D721Med (cell line): ENCODE measurements around the gene SOX1.

Source experiments
- DNase-seq: peaks from one replicate; pipeline ENCODE4 v3.0.0; 2011; ENCODE audit warnings: low spot score; ENCODE audit not compliant: insufficient read length
- FAIRE-seq: peaks from 2 replicates; lab custom pipeline; 2011; peaks lifted over from hg19 to GRCh38; lab: Jason Lieb, UNC
- TF ChIP-seq, protein P1 (sequence below): IDR thresholded peaks from 2 replicates; pipeline ENCODE4 v1.5.1; 2012; ENCODE audit warnings: mild to moderate bottlenecking, control low read depth; ENCODE audit not compliant: insufficient read depth; ENCODE audit errors: missing control alignments

The SOX1 gene

DNA sequence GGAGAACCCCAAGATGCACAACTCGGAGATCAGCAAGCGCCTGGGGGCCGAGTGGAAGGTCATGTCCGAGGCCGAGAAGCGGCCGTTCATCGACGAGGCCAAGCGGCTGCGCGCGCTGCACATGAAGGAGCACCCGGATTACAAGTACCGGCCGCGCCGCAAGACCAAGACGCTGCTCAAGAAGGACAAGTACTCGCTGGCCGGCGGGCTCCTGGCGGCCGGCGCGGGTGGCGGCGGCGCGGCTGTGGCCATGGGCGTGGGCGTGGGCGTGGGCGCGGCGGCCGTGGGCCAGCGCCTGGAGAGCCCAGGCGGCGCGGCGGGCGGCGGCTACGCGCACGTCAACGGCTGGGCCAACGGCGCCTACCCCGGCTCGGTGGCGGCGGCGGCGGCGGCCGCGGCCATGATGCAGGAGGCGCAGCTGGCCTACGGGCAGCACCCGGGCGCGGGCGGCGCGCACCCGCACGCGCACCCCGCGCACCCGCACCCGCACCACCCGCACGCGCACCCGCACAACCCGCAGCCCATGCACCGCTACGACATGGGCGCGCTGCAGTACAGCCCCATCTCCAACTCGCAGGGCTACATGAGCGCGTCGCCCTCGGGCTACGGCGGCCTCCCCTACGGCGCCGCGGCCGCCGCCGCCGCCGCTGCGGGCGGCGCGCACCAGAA lies 1.1 kb downstream of the SOX1 start:
- FAIRE-seq (no peak), DNase-seq (no peak)
- TF ChIP-seq, protein P1, sequence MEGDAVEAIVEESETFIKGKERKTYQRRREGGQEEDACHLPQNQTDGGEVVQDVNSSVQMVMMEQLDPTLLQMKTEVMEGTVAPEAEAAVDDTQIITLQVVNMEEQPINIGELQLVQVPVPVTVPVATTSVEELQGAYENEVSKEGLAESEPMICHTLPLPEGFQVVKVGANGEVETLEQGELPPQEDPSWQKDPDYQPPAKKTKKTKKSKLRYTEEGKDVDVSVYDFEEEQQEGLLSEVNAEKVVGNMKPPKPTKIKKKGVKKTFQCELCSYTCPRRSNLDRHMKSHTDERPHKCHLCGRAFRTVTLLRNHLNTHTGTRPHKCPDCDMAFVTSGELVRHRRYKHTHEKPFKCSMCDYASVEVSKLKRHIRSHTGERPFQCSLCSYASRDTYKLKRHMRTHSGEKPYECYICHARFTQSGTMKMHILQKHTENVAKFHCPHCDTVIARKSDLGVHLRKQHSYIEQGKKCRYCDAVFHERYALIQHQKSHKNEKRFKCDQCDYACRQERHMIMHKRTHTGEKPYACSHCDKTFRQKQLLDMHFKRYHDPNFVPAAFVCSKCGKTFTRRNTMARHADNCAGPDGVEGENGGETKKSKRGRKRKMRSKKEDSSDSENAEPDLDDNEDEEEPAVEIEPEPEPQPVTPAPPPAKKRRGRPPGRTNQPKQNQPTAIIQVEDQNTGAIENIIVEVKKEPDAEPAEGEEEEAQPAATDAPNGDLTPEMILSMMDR = no peak

DNA sequence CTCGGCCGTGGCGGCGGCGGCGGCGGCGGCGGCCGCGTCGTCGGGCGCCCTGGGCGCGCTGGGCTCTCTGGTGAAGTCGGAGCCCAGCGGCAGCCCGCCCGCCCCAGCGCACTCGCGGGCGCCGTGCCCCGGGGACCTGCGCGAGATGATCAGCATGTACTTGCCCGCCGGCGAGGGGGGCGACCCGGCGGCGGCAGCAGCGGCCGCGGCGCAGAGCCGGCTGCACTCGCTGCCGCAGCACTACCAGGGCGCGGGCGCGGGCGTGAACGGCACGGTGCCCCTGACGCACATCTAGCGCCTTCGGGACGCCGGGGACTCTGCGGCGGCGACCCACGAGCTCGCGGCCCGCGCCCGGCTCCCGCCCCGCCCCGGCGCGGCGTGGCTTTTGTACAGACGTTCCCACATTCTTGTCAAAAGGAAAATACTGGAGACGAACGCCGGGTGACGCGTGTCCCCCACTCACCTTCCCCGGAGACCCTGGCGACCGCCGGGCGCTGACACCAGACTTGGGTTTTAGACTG lies 1.7 kb downstream of the SOX1 start:
- no peak for FAIRE-seq
- TF ChIP-seq, protein P1 = no peak

DNA sequence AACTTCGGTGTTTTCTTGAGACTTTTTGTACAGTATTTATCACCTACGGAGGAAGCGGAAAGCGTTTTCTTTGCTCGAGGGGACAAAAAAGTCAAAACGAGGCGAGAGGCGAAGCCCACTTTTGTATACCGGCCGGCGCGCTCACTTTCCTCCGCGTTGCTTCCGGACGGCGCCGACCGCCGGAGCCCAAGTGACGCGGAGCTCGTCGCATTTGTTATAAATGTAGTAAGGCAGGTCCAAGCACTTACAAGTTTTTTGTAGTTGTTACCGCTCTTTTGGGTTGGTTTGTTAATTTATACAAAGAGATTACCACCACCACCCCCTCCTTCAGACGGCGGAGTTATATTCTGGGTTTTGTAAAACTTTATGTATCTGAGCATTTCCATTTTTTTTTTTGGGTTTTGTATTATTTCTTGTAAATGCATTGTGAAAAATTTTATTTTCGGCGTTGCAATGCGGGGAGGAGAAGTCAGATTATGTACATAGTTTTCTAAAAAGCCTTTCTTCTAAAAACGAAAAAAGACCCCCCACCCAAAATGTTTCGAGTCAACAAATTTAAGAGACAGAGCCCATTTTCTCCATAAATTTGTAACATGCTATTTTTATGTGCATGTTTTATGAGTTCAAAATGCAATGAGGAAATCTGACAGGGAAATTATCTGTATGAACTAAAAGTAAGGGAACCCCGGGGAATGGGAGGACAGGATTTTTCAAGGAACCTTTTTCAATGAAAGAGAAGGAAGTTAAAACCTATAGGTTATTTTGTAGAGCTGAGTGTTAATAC lies 2.3 kb downstream of the SOX1 start:
- FAIRE-seq (no peak), DNase-seq (no peak)
- TF ChIP-seq, protein P1 = no peak

More for the DNA sequence above, 1.7 kb downstream of the SOX1 start:
- no peak for DNase-seq

DNA sequence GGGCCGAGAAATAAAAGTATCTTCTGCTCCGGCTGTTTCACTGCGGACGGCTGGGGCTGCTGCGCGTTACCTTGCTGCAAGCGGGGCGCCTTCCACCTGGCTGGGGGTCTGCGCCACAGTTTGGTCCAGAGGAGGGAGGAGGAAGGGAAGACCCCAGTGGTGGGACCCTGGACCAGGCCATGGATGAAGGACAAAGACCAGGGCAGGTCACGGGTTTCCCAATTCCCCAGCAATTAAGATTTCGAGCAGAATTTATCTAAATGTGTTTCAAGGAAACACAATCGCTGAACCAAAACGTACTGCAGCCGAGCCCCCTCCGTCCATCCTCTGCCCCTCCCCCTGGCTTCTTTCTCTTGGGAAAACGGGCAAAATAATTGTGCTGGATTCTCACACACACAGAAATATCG lies 2.9 kb downstream of the SOX1 start:
- DNase-seq = no peak
- FAIRE-seq = no peak
- TF ChIP-seq, protein P1 = no peak

DNA sequence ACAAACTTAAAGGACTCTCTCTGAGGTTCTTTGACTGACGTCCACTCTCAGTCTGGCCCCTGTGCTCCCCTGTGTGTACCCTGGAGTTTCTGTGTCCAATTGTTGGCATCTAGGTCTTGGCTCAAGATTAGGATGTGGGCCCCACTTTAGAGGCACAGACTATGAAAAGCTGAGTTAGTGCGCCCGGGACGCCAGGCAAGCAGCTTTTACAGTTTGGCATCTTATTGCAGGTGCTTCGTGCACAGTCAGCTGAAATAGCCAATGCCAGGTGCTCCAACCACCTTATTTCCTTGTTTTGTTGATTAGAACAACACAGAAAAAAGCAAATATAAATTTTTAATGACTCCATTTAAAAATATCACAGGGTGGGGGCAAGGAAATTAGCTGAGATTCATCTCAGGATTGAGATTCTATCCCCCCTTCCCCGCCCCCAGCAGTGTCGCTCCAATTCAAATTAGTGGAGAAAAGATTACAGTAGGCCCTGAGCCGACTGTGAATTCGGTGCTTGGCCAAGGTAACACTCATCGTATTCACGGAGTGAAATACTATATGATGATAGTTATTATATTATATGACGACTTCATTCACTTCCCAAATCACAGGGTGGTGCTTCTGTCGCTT lies 4.3 kb downstream of the SOX1 start:
- no peak for FAIRE-seq
- DNase-seq = no peak
- TF ChIP-seq, protein P1 = no peak

DNA sequence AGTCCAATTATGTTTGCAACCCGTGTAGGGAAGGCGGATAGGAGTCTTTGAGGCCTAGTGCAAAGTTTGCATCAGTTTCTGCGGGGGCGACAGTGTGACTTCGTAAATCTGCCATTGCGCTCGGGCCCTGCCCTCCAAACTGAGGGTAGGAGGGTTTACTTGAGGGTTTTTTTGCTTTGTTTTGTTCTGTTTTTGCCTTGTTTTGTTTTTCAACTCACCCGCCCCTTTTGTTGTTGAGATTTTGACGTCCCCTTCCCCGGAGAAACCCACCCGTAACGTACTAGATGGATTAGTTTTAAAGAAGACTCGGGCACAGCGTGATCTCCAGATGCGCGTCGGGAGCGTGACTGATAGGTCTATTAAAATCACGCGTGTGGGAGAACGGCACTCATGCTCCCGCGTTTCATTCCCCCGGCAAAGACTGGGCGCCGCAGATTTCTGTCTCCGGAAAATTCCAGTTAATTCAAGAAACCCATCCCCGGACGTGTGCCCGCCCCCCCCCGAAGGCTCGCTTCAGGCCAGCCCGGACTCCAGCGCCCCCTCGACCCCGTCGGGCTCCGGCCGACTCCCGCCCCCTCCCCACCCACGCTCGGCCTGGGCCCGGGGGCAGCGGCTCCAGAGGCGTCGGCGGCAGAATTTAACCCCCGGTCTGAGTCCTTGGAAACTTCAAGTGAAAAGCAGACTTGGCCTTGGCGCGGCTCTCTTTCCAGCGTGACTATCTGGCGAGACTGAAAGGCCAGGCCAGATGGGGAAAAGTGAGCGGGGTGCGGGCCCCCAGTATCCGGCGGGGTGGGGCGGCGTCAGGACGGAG lies 5.0 kb downstream of the SOX1 start:
- no peak for DNase-seq
- FAIRE-seq = no peak
- TF ChIP-seq, protein P1 = no peak
